Transverse colon (tissue), 4 donors: ENCODE data around the gene MTMR3. TPM values are rescaled to one million over a fixed set of nuclear protein-coding genes. Genes with fewer than 3 reads are reported as not detected.

Experiments
- DNase-seq: peaks from one replicate; pipeline ENCODE4 v3.0.0-alpha.2; 2019
- H3K27ac ChIP-seq, 4 donors: fragments of 200-600 bp; sonication (generic); 2 replicates each; pipeline ENCODE4 v1.5.1; 2016 to 2018; ENCODE audit warnings: inconsistent platforms in 4 of 4
- H3K27me3 ChIP-seq: fragments of 200-600 bp; sonication (generic); 2 replicates; pipeline ENCODE4 v1.5.1; 2017; ENCODE audit warnings: inconsistent platforms
- H3K36me3 ChIP-seq, 4 donors: fragments of 200-600 bp; sonication (generic); 2 replicates each; pipeline ENCODE4 v1.5.1; 2017 to 2019; ENCODE audit warnings: inconsistent platforms in 4 of 4
- H3K4me1 ChIP-seq, 4 donors: fragments of 200-600 bp; sonication (generic); 2 replicates each; pipeline ENCODE4 v1.5.1; 2017 to 2020; ENCODE audit warnings: inconsistent platforms in 4 of 4
- H3K4me3 ChIP-seq, 4 donors: fragments of 200-600 bp; sonication (generic); 1 replicate in 1 of 4; 2 replicates in 3 of 4; pipeline versions ENCODE4 v1.5.1 to v1.6.1; 2017 to 2019; ENCODE audit warnings: inconsistent platforms in 4 of 4
- H3K9me3 ChIP-seq, 2 donors: fragments of 200-600 bp; sonication (generic); 2 replicates each; pipeline ENCODE4 v1.5.1; 2017 to 2019; ENCODE audit warnings: inconsistent platforms in 2 of 2
- EP300 ChIP-seq: sonication (generic); formaldehyde crosslinking; IDR thresholded peaks from one replicate; pipeline ENCODE4 v1.6.1; 2017; ENCODE audit warnings: antibody characterized with exemption, low read depth
- POLR2A ChIP-seq: fragments of 450-650 bp; IDR thresholded peaks from one replicate; pipeline ENCODE4 v1.6.1; 2016; ENCODE audit warnings: antibody characterized with exemption, mild to moderate bottlenecking, moderate library complexity
- POLR2AphosphoS5 ChIP-seq, 3 donors: sonication (generic); formaldehyde crosslinking; IDR thresholded peaks; one replicate each; pipeline ENCODE4 v1.6.1; 2016; ENCODE audit warnings: antibody characterized with exemption in 3 of 3
- WGBS, 2 donors: methylation state at CpG; one replicate each; pipeline ENCODE4 v1.1.5; 2018; ENCODE audit warnings: low coverage in 1 of 2; 5-methylcytosine and 5-hydroxymethylcytosine counted together
- in situ Hi-C, 4 donors: fragments of 200-750 bp; cut with MboI; loops; one replicate each; pipeline versions ENCODE4 v1.15.0 to v1.15.1; 2017; ENCODE audit warnings: low sequenced_read_pairs in 3 of 4, low pct_ligation_motif_present in 1 of 4, low pct_unique_long_range_greater_than_20kb in 1 of 4
- intact Hi-C: fragments of 100-400 bp; cut with DNase I; formaldehyde crosslinking; loops from one replicate; pipeline ENCODE4 v1.15.1; 2023; ENCODE audit warnings: low total_unique reads
- total RNA-seq, 4 donors: library from RNA; depleted of rRNA; stranded (reverse); fragments of >200 nt; gene quantifications; one replicate each; pipeline ENCODE4 v1.1.0, GENCODE V29; 2016
- TF ChIP-seq, protein P1 (sequence below), 5 experiments: fragments of 200-600 bp in 3 of 5; fragments of 450-650 bp in 2 of 5; sonication (generic) in 3 of 5; IDR thresholded peaks; 1 replicate in 2 of 5; 2 replicates in 3 of 5; pipeline ENCODE4 v1.5.1; 2016 to 2017; ENCODE audit warnings: antibody characterized with exemption in 5 of 5, inconsistent platforms in 3 of 5, mild to moderate bottlenecking in 2 of 5, moderate library complexity in 1 of 5

Gene MTMR3
- total RNA-seq, 4 donors from 2014 or later, result 52.5 to 92.7 (median 70.2) TPM

DNA sequence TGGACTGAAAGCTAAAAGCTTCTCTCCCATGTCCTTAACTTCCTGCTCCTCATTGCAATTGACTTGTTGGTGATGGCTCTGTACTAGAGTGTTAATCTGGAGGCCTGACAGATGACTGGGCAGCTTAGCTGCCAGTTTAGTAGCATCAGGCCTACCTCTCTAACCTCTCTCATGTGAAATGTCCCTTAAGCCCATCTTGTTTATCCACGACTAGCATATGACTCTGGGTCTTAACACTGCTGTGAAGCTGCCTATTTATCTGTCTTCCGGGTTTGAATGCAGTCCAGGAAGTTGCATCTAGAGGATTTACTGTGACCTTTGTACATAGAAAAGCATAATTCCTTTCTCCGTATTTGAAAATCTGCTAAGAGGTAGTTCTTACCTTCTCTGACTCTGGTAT lies 112.0 kb downstream of the MTMR3 start:
- H3K9me3 ChIP-seq, result no peaks in the 10 kb centered on the region
- in situ Hi-C loops (loop anchor here in 1 of 4 donors (25.0 kb wide), 1 partner anchor 108 kb away; the partner anchor contains the start of gene MTMR3), intact Hi-C loops (loop anchor here (5.0 kb wide), 1 partner anchor 113 kb away; the partner anchor contains the start of gene MTMR3)
- H3K27me3 ChIP-seq, result no peaks in the 10 kb centered on the region
- H3K4me1 ChIP-seq, result peaks cover 7 to 32% (median 18%) of the 10 kb centered on the region in 4 donors
- TF ChIP-seq EP300 (no peak), POLR2AphosphoS5 (IDR thresholded peaks at IDR 0.05) (peak in 2 of 3 donors; percentile 46 to 56), POLR2A (no peak)
- TF ChIP-seq, protein P1, sequence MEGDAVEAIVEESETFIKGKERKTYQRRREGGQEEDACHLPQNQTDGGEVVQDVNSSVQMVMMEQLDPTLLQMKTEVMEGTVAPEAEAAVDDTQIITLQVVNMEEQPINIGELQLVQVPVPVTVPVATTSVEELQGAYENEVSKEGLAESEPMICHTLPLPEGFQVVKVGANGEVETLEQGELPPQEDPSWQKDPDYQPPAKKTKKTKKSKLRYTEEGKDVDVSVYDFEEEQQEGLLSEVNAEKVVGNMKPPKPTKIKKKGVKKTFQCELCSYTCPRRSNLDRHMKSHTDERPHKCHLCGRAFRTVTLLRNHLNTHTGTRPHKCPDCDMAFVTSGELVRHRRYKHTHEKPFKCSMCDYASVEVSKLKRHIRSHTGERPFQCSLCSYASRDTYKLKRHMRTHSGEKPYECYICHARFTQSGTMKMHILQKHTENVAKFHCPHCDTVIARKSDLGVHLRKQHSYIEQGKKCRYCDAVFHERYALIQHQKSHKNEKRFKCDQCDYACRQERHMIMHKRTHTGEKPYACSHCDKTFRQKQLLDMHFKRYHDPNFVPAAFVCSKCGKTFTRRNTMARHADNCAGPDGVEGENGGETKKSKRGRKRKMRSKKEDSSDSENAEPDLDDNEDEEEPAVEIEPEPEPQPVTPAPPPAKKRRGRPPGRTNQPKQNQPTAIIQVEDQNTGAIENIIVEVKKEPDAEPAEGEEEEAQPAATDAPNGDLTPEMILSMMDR (IDR thresholded peaks at IDR 0.05), result no peak
- no peak for DNase-seq
- 0 to 23% methylated on average over 2 to 3 of the region's 3 CpGs for WGBS, 2 donors
- no peak overlapping the region for H3K4me3 ChIP-seq
- peak overlapping the region; percentile 52 to 72 (median 66) for H3K27ac ChIP-seq
- H3K36me3 ChIP-seq, result peaks cover 0 to 32% (median 0%) of the 10 kb centered on the region in 4 donors

DNA sequence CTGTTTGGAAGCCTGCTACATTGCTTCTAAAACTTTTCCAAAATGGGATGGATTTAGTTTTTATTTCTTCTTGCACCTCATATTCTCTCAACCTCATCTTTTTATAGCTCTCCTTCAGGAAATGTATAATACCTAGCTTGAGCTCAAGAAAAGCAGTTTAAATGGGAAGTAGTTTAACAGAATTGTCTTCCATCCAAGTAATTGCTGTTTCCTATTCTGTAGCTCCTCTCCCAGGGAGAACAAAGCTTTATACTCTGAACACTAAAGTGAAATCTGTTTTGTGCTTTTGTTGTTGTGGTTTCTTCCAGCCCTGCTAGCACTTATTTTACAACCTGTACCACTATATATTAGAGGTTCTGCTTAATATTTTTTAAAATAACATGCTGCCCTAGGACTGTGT lies 114.1 kb downstream of the MTMR3 start:
- H3K4me3 ChIP-seq, result no peak overlapping the region
- TF ChIP-seq EP300, result no peak
- H3K9me3 ChIP-seq, result no peaks in the 10 kb centered on the region
- H3K27me3 ChIP-seq, result no peaks in the 10 kb centered on the region
- H3K27ac ChIP-seq, result no peak overlapping the region
- H3K4me1 ChIP-seq, result peaks cover 10 to 49% (median 24%) of the 10 kb centered on the region in 4 donors
- intact Hi-C loops (loop anchor here (5.0 kb wide), 1 partner anchor 115 kb away; the partner anchor contains the start of gene MTMR3), in situ Hi-C loops (loop anchor here in 1 of 4 donors (25.0 kb wide), 1 partner anchor 110 kb away; the partner anchor contains the start of gene MTMR3)
- no peak for DNase-seq
- peaks cover 0 to 10% (median 0%) of the 10 kb centered on the region in 4 donors for H3K36me3 ChIP-seq

GRCh38 chr22:29997516-29997915 lies 114.5 kb downstream of the MTMR3 start:
- H3K4me3 ChIP-seq, result no peak overlapping the region
- no peak overlapping the region for H3K27ac ChIP-seq
- DNase-seq, result no peak
- in situ Hi-C loops (loop anchor here in 1 of 4 donors (25.0 kb wide), 1 partner anchor 110 kb away; the partner anchor contains the start of gene MTMR3), intact Hi-C loops (loop anchor here (5.0 kb wide), 1 partner anchor 115 kb away; the partner anchor contains the start of gene MTMR3)
- H3K27me3 ChIP-seq, result no peaks in the 10 kb centered on the region
- peaks cover 10 to 49% (median 25%) of the 10 kb centered on the region in 4 donors for H3K4me1 ChIP-seq
- WGBS, 2 donors, result 75 to 92% methylated on average over 2 of the region's 2 CpGs
- TF ChIP-seq EP300 (no peak), POLR2A (no peak), POLR2AphosphoS5 (IDR thresholded peaks at IDR 0.05) (no peak)
- TF ChIP-seq, protein P1 (IDR thresholded peaks at IDR 0.05), result no peak
- H3K36me3 ChIP-seq, result peaks cover 0 to 9% (median 0%) of the 10 kb centered on the region in 4 donors
- H3K9me3 ChIP-seq, result no peaks in the 10 kb centered on the region

GRCh38 chr22:29998627-29999384 lies 115.8 kb downstream of the MTMR3 start:
- TF ChIP-seq EP300, result no peak
- TF ChIP-seq, protein P1 (IDR thresholded peaks at IDR 0.05), result peak in 1 of 5 experiments; percentile 27
- no peak for DNase-seq
- in situ Hi-C loops, result loop anchor here in 1 of 4 donors (25.0 kb wide), 1 partner anchor 112 kb away; the partner anchor contains the start of gene MTMR3
- intact Hi-C loops, result loop anchor here (5.0 kb wide), 1 partner anchor 117 kb away; the partner anchor contains the start of gene MTMR3
- Histone ChIP-seq H3K4me1 (peaks cover 13 to 53% (median 27%) of the 10 kb centered on the region in 4 donors), H3K27me3 (no peaks in the 10 kb centered on the region), H3K27ac (no peak overlapping the region), H3K36me3 (peaks cover 0 to 9% (median 0%) of the 10 kb centered on the region in 4 donors), H3K4me3 (no peak overlapping the region), H3K9me3 (no peaks in the 10 kb centered on the region)
- 58 to 78% methylated on average over 4 of the region's 4 CpGs for WGBS, 2 donors
